ENCODE data around the gene TAF1D. TPM values are rescaled to one million over a fixed set of nuclear protein-coding genes. Genes with fewer than 3 reads are reported as not detected.

TAF1D gene
- total RNA-seq, 1 donor from 2014 or later, result 68.0 TPM

GRCh38 chr11:93727985-93728791 lies 13.1 kb downstream of the TAF1D start:
- DNase-seq (ENCODE audit: extremely low read depth, low read depth, low spot score), result no peak

- no peak for DNase-seq (ENCODE audit: extremely low read depth, low read depth, low spot score)
These were observed 17.2 kb downstream of the TAF1D start for GRCh38 chr11:93724089-93724488.

- no peak for DNase-seq (ENCODE audit: extremely low read depth, low read depth, low spot score)
These were observed 20.8 kb downstream of the TAF1D start for GRCh38 chr11:93720522-93720921.

GRCh38 chr11:93719310-93719709 lies 22.0 kb downstream of the TAF1D start:
- DNase-seq (ENCODE audit: extremely low read depth, low read depth, low spot score), result no peak

GRCh38 chr11:93718057-93718563 lies 23.2 kb downstream of the TAF1D start:
- DNase-seq (ENCODE audit: extremely low read depth, low read depth, low spot score), result peak; percentile 54

GRCh38 chr11:93717501-93717900 lies 23.8 kb downstream of the TAF1D start:
- DNase-seq (ENCODE audit: extremely low read depth, low read depth, low spot score), result no peak

- DNase-seq (ENCODE audit: extremely low read depth, low read depth, low spot score), result no peak
These were observed 25.4 kb downstream of the TAF1D start for GRCh38 chr11:93715797-93716396.

- no peak for DNase-seq (ENCODE audit: extremely low read depth, low read depth, low spot score)
These were observed 28.6 kb downstream of the TAF1D start for GRCh38 chr11:93712678-93713077.

- no peak for DNase-seq (ENCODE audit: extremely low read depth, low read depth, low spot score)
These were observed 31.1 kb downstream of the TAF1D start for GRCh38 chr11:93710239-93710638.

- no peak for DNase-seq (ENCODE audit: extremely low read depth, low read depth, low spot score)
These were observed 37.1 kb downstream of the TAF1D start for GRCh38 chr11:93704237-93704636.

GRCh38 chr11:93700830-93701229 lies 40.5 kb downstream of the TAF1D start:
- no peak for DNase-seq (ENCODE audit: extremely low read depth, low read depth, low spot score)

- no peak for DNase-seq (ENCODE audit: extremely low read depth, low read depth, low spot score)
These were observed 43.7 kb downstream of the TAF1D start for GRCh38 chr11:93697611-93698010.

- no peak for DNase-seq (ENCODE audit: extremely low read depth, low read depth, low spot score)
These were observed 46.7 kb downstream of the TAF1D start for GRCh38 chr11:93694557-93694956.

- no peak for DNase-seq (ENCODE audit: extremely low read depth, low read depth, low spot score)
These were observed 47.2 kb downstream of the TAF1D start for GRCh38 chr11:93694109-93694508.

- DNase-seq (ENCODE audit: extremely low read depth, low read depth, low spot score), result no peak
These were observed 52.1 kb downstream of the TAF1D start for GRCh38 chr11:93689240-93689639.

GRCh38 chr11:93686812-93687211 lies 54.5 kb downstream of the TAF1D start:
- DNase-seq (ENCODE audit: extremely low read depth, low read depth, low spot score), result no peak

- DNase-seq (ENCODE audit: extremely low read depth, low read depth, low spot score), result no peak
These were observed 55.1 kb downstream of the TAF1D start for GRCh38 chr11:93686226-93686625.

Other genes with a start within 250 kb of the TAF1D start
- gene SMCO4, start 198.1 kb downstream of the TAF1D start, total RNA-seq, result 12.6 and 24.0 TPM in 2 replicates
- 9.6 and 16.4 TPM in 2 replicates for gene CEP295, start 79.8 kb downstream of the TAF1D start, total RNA-seq
- gene C11orf54, start 177 bp upstream of the TAF1D start, total RNA-seq, result 11.0 and 18.8 TPM in 2 replicates
- gene MED17, start 42.8 kb upstream of the TAF1D start, total RNA-seq, result 31.5 and 41.9 TPM in 2 replicates
- gene VSTM5, start 109.1 kb upstream of the TAF1D start, total RNA-seq, result 0.15 TPM in 1 of 2 replicates, not detected in the other

Measured in glomerular endothelial cell (primary cell).